ENCODE data around the gene EXOC4.

The EXOC4 gene

DNA sequence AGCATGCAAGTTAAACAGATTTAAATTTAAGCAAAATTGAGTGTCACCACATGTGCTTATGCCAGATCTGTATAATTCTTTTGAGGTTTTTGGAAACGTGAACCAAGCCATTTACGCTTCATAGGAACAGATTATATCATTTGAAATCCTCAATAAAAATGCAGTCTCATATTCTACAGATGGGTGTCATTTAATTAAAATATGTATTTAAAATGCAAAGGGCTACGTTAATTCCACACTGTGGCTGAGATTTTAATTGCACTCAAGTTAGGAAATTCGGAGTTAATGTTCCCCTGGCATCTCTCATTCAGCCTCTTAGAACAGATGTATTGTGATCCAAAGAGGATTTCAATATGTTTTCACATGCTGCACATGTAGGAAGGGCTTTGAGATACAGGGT is 709.8 kb downstream of the EXOC4 start:
- no peak for TF ChIP-seq EZH2 (IDR thresholded peaks at IDR 0.05; ENCODE audit: borderline replicate concordance, low read length)
- TF ChIP-seq, protein P1, sequence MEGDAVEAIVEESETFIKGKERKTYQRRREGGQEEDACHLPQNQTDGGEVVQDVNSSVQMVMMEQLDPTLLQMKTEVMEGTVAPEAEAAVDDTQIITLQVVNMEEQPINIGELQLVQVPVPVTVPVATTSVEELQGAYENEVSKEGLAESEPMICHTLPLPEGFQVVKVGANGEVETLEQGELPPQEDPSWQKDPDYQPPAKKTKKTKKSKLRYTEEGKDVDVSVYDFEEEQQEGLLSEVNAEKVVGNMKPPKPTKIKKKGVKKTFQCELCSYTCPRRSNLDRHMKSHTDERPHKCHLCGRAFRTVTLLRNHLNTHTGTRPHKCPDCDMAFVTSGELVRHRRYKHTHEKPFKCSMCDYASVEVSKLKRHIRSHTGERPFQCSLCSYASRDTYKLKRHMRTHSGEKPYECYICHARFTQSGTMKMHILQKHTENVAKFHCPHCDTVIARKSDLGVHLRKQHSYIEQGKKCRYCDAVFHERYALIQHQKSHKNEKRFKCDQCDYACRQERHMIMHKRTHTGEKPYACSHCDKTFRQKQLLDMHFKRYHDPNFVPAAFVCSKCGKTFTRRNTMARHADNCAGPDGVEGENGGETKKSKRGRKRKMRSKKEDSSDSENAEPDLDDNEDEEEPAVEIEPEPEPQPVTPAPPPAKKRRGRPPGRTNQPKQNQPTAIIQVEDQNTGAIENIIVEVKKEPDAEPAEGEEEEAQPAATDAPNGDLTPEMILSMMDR (IDR thresholded peaks at IDR 0.05; ENCODE audit: low read length): no peak

DNA sequence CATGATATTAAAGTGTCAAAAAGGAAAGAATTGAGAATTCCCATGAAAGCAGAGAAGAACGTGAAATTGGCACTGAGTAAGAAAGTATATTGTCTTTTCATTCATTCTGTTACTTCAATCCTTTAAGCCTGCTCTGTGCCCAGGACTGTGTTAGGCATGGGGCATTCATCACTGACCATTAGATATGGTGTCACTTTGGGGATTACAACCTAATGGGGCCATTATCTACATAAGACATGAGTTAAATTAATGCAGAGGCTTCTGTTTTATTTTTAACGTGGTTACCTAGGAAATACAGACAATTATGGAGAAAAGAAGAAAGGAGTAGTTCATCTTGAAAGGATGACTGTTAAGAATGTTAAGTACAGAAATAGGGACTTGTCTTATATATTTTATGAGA is 710.8 kb downstream of the EXOC4 start:
- Histone ChIP-seq H3K9me2 (ENCODE audit: low read depth, low read length) (no peaks in the 10 kb centered on the region), H3K4me2 (ENCODE audit: low read length) (no peak overlapping the region), H3K4me1 (ENCODE audit: insufficient read depth, low read length, severe bottlenecking) (no peaks in the 10 kb centered on the region), H4K20me1 (ENCODE audit: insufficient read depth, low read length) (no peaks in the 10 kb centered on the region), H3K4me3 (ENCODE audit: low read depth, low read length, poor library complexity, severe bottlenecking) (no peak overlapping the region), H3K36me3 (ENCODE audit: insufficient read depth, low read length) (no peaks in the 10 kb centered on the region), H2AFZ (ENCODE audit: low read length) (no peak overlapping the region), H3F3A (ENCODE audit: insufficient read depth, low read length) (0 out of 2 replicates have a peak, but pooled peaks cover 4% of the 10 kb centered on the region), H3K27me3 (ENCODE audit: insufficient read depth, low read length) (no peaks in the 10 kb centered on the region), H3K27ac (ENCODE audit: low read depth, low read length, poor library complexity, severe bottlenecking) (no peak overlapping the region), H3K9me3 (ENCODE audit: low read length) (no peaks in the 10 kb centered on the region), H3K9ac (ENCODE audit: low read length) (no peak overlapping the region), H3K79me2 (ENCODE audit: insufficient read depth, low read length) (no peaks in the 10 kb centered on the region)
- TF ChIP-seq, protein P1 (IDR thresholded peaks at IDR 0.05; ENCODE audit: low read length): no peak
- TF ChIP-seq EZH2 (IDR thresholded peaks at IDR 0.05; ENCODE audit: borderline replicate concordance, low read length): no peak

More for the DNA sequence above, 709.8 kb downstream of the EXOC4 start:
- H3K79me2 ChIP-seq (ENCODE audit: insufficient read depth, low read length): no peaks in the 10 kb centered on the region
- H3K4me3 ChIP-seq (ENCODE audit: low read depth, low read length, poor library complexity, severe bottlenecking): no peak overlapping the region
- H3K4me1 ChIP-seq (ENCODE audit: insufficient read depth, low read length, severe bottlenecking): no peaks in the 10 kb centered on the region
- H3K27me3 ChIP-seq (ENCODE audit: insufficient read depth, low read length): no peaks in the 10 kb centered on the region
- no peak overlapping the region for H3K27ac ChIP-seq (ENCODE audit: low read depth, low read length, poor library complexity, severe bottlenecking)
- H3F3A ChIP-seq (ENCODE audit: insufficient read depth, low read length): 0 out of 2 replicates have a peak, but pooled peaks cover 4% of the 10 kb centered on the region
- no peaks in the 10 kb centered on the region for H4K20me1 ChIP-seq (ENCODE audit: insufficient read depth, low read length)
- no peaks in the 10 kb centered on the region for H3K9me3 ChIP-seq (ENCODE audit: low read length)
- no peaks in the 10 kb centered on the region for H3K36me3 ChIP-seq (ENCODE audit: insufficient read depth, low read length)
- no peaks in the 10 kb centered on the region for H3K9me2 ChIP-seq (ENCODE audit: low read depth, low read length)
- H3K9ac ChIP-seq (ENCODE audit: low read length): no peak overlapping the region
- no peak overlapping the region for H3K4me2 ChIP-seq (ENCODE audit: low read length)
- no peak overlapping the region for H2AFZ ChIP-seq (ENCODE audit: low read length)

DNA sequence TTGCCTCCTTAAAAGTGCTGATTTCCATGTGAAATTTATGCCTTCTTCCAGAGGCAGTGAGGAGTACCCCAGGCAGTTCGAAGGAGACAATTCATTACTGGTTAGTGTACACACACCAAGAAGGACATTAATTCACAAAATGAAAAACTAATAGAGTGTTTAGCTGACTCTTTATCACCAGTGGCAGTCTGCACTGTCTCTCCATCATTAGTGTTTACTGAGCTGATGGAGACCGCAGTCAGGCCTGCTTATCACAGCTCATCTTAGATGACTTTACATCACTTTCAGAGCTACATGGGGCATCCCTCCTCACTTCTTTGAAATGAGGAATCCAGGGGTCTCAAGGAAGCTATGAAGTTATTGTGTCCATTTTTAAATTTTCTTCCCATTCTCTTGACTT is 718.7 kb downstream of the EXOC4 start:
- H3K27me3 ChIP-seq (ENCODE audit: insufficient read depth, low read length): no peaks in the 10 kb centered on the region
- H3K79me2 ChIP-seq (ENCODE audit: insufficient read depth, low read length): no peaks in the 10 kb centered on the region
- H3K4me3 ChIP-seq (ENCODE audit: low read depth, low read length, poor library complexity, severe bottlenecking): no peak overlapping the region
- H2AFZ ChIP-seq (ENCODE audit: low read length): no peak overlapping the region
- no peaks in the 10 kb centered on the region for H3K9me2 ChIP-seq (ENCODE audit: low read depth, low read length)
- no peak for TF ChIP-seq EZH2 (IDR thresholded peaks at IDR 0.05; ENCODE audit: borderline replicate concordance, low read length)
- TF ChIP-seq, protein P1 (IDR thresholded peaks at IDR 0.05; ENCODE audit: low read length): no peak
- no peaks in the 10 kb centered on the region for H3F3A ChIP-seq (ENCODE audit: insufficient read depth, low read length)
- H3K27ac ChIP-seq (ENCODE audit: low read depth, low read length, poor library complexity, severe bottlenecking): no peak overlapping the region
- no peak overlapping the region for H3K4me2 ChIP-seq (ENCODE audit: low read length)
- no peaks in the 10 kb centered on the region for H3K4me1 ChIP-seq (ENCODE audit: insufficient read depth, low read length, severe bottlenecking)
- H3K9ac ChIP-seq (ENCODE audit: low read length): no peak overlapping the region
- H4K20me1 ChIP-seq (ENCODE audit: insufficient read depth, low read length): no peaks in the 10 kb centered on the region
- H3K9me3 ChIP-seq (ENCODE audit: low read length): no peaks in the 10 kb centered on the region
- no peaks in the 10 kb centered on the region for H3K36me3 ChIP-seq (ENCODE audit: insufficient read depth, low read length)

Measured in OCI-LY1 (cell line).